NCI-H526 (cell line): ENCODE measurements around the gene CYP2W1.
A peak's percentile ranks its signal among the peaks of the same experiment; 100 is the strongest.

Experiments
- DNase-seq, 2 experiments: peaks; one replicate each; lab custom pipeline; 2025; lab: John Stamatoyannopoulos, UW

Gene CYP2W1

DNA sequence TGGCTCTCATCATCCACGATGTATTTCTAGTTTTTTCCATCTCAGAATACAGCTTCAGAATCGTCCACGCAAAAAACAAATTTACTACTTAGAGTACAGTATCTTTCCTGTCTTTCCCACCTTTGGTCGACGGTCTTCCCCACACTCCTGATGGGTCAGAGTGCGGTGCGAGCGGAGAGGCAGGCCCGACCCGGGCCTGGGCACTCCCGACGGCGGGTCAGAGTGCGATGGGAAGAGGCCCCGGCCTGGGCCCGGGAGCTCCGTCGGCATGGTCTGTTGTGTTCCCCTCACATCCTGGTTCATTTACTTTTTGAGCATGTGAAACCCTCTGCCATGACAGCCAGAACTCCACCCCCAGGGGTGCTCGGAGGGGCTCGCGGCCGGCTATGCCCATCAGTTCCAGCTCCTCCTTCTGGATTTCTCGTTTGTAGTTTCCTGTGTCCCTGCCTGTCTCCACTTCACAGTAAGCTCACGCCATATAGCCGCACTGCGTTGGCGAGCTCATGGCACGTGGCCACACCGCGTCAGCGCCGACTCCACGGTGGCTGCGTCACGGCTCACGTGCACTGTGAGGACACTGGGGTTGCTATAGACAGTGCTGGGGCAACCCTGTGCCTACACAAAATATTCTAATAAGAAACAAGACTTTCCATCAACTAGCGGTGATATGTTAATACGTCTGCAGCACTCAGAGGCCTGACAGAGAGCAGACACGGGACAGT is 15.5 kb upstream of the CYP2W1 start:
- DNase-seq: no peak

DNA sequence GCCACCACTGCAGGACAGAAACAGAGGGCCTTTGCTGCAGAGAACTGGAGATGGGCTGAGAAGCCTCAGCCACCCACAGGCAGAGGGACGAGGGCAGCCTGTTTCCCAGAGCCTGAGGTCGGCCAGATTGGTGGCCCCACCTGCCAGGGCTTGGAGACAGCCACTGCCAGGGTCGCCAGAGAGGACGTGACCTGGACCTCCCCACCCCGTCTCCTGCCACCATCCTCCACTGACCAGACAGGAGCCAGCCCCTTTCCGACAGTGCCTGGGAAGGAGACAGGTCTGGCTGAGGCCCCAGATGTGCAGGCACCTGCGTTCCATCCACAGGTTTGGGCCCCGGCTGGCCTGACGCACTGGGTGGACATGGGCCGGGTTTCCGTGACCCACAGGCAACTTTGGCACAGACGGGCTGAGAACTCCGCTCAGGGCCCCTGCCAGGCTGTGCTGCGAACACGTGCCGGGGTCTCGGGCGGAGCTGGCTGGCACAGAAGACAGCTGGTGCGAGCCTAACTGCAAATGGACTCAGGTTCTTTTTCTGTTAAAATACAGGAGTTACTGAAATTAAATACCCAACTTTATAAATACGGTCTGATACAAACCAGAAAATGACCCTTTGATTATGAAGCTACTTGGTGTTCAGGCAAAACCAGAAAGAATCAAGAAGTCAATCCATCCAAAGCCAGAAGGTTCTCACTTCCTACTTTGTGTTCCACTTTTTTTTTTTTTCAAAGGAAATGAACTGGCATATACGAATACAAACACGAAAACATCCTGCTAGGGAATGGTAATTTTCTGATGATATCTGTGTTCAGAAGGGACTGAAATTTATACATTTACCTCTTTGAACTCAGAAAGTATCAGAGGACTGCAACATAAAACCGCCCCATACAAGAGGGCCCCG is 14.5 kb upstream of the CYP2W1 start:
- DNase-seq: no peak

DNA sequence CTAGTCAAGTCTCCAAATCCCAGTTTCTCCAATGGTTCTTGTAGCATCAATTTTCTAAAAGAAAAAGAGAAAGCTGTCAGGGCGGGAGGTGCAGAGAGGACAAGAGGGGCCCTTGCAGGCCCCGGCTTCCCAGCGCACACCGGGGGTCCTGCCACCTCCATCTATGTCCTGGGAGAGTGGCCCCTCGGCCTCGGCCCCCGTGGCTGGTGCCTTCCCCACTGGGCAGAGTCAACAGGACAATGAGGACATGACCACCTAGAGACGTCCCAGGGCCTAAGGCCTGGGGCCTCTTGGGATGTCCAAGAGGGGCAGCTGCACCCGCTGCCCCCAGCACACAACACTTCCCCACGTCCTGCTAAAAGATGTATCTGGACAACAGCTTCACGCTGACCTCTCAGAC is 13.6 kb upstream of the CYP2W1 start:
- DNase-seq: no peak

DNA sequence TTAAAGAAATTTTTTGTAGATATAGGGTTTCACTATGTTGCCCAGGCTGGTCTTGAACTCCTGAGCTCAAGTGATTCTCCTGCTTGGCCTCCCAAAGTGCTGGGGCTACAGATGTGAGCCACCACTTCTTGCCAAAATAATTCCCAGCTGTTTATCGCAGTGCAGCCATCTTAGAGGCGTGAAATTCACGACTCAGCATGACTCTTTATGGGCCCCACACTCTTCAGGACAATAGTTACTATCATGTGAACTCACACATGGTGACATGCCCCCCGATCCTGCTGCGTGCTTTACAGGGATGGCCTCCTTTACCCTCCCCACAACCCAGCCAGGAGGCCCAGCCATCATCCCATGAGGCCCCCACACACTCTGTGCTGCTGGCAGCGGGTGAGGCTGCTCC is 12.2 kb upstream of the CYP2W1 start:
- no peak for DNase-seq

DNA sequence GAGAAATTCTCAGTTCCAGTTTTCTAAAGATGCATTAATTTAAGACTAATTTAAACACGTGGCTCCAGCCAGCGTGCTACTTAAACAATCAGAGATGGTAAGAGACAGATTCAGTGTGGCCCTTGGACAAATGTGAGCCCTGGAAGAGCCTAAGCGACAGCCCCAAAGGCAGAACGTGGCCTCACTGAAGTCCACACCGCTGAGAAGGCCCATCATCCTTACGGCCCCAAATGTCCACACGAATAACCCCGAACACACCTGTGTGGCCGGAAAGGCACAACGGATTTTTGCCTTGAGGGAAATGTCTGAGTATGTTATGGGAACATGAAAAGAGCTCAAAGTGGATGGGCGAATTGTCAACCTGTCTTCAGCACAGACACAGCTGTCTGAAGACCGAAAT is 10.9 kb upstream of the CYP2W1 start:
- DNase-seq: no peak

DNA sequence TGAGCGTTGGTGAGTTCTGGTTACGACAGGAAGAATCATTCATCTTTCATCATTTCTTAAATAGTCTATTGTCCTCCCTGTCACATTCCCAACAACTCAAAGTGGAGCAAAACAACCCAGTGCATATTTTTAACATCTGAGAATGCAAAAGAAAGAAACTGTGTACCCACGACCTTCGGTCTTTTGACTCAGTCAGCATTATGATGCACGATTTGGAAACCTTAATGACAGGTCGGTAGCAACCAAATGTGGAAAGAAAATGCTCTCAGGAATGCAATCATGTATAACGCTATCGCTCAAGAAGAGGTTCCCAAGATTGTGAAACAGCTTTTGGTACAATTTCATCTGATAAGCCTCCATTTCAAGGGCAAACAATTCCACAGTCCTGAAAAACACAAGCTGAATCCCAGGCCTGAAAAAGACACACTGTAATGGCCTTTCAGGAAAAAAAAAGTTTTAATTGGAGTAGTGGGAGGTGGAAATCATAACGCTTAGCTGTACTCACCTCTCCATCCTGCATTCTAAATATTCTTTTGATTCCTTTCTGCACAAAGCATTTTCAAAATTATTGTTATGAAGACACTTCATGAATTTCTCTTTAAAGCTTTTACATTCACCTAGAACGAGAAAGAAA is 10.2 kb upstream of the CYP2W1 start:
- no peak for DNase-seq

DNA sequence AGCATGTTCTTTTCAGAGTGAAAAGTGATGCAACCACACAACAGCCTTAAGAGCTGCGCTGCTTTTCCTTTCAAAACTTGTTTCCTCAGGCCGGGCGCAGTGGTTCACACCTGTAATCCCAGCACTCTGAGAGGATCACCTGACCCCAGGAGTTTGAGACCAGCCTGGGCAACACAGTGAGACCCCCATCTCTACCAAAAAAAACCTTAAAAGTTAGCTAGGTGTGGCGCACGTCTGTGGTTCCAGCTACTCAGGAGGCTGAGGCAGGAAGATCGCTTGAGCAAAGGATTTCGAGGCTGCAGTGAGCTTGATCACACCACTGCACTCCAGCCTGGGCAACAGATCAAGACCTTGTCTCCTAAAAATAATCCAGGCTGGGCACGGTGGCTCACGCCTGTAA is 9.7 kb upstream of the CYP2W1 start:
- no peak for DNase-seq

DNA sequence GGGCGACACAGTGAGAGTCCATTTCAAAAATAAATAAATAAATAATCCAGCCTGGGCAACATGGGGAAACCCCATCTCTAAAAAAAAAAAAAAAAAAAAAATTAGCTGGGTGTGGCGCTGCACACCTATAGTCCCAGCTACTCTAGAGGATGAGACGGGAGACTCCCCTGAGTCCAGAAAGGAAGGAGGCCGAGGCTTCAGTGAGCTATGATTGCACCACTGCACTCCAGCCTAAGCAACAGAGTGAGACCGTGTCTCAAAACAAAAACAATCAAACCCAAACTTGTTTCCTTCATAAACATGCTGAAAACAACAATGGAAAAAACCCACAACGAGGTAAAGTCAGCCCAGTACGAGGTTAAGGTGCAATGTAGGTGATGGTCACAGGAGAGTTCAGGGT is 8.8 kb upstream of the CYP2W1 start:
- DNase-seq: no peak

DNA sequence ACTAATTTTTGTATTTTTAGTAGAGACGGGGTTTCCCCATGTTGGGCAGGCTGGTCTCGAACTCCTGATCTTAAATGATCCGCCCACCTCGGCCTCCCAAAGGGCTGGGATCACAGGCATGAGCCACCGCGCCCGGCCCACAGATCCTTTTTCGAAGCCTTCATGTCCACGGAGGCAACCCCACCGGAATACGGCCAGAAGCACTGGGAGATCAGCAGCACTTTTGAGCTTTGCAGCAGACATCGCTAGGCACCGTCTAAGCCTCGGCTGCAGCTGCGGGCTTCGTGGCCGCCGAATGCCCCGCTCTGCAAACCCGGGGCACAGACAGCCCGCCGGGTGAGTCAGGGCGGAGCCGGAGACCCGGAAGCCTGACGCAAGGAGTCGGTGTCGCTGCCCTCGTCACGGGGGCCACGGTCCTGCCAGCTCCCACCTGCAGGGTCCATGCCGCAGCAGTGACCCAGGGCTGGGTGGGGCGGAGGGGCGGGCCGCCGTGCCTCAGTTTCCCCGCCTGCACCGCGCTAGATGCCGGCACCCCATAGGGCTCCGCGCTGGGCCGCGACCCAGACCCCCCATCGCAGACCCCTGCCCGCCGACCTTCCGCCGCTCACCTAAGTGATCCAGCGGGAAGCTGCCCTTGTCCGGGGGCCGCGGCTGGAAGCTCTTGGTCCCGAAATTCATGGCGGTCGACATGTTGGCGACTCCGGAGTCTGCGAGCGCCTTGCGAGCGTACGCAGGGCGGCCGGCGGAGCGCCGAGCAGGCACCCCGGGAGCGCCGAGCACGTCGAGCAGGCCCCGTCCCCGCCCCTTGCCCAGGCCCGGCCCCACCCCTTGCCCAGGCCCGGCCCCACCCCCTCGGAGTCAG is 7.9 kb upstream of the CYP2W1 start, which contains the start of gene COX19:
Gene COX19, minus strand, starts transcription at position 730 of the 862 bp plus-strand sequence. Its CDS starts 40 bp downstream, at position 690.
- peak; percentile 42 to 93 for DNase-seq

DNA sequence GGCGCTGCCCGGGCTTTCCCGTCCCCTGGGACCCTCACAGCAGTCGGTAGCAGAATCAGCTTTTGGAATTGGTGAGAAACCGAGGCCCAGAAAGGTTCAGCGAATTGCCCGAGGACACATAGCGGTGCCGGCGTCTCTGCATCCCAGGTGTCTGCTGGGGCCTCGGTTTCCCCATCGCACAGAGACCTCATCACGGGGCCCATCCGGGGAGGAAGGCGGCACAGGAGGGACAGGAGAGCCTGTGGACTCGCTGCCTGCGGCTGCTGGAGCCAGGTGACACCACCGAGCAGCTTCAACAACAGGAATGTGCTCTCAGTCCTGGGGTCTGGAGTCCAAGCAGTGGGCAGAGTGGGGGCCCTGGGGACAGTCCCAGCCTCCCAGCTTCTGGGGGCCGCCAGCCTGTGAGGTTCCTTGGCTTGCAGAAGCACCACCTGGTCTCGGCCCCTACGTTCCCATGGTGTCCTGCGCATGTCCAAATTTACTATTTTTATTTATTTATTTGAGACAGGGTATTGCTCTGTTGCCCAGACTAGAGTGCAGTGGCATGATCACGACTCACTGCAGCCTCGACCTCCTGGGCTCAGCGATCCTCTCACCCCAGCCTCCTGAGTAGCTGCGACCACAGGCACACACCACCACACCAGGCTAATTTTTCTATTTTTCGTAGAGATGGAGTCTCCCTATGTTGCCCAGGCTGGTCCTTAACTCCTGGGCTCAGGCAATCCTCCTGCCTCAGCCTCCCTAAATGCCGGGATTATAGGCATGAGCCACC is 7.1 kb upstream of the CYP2W1 start:
- DNase-seq: no peak

DNA sequence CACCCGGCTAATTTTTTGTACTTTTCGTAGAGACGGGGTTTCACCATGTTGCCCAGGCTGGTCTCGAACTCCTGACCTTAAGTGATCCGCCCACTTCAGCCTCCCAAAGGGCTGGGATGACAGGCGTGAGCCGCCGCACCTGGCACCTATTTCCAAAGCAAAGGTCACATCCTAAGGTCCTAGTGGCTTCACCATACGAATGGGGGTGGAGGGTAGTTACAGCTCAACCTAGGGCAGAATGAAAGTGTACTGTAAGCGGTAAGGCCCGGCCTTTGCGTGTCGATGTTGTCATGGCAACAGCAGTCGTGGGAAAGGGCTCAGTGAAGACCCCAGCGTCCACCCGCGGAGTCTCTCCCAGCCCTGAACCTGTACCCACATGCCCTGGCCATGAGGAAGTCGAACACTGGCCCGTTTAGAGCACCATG is 6.1 kb upstream of the CYP2W1 start:
- DNase-seq: no peak

DNA sequence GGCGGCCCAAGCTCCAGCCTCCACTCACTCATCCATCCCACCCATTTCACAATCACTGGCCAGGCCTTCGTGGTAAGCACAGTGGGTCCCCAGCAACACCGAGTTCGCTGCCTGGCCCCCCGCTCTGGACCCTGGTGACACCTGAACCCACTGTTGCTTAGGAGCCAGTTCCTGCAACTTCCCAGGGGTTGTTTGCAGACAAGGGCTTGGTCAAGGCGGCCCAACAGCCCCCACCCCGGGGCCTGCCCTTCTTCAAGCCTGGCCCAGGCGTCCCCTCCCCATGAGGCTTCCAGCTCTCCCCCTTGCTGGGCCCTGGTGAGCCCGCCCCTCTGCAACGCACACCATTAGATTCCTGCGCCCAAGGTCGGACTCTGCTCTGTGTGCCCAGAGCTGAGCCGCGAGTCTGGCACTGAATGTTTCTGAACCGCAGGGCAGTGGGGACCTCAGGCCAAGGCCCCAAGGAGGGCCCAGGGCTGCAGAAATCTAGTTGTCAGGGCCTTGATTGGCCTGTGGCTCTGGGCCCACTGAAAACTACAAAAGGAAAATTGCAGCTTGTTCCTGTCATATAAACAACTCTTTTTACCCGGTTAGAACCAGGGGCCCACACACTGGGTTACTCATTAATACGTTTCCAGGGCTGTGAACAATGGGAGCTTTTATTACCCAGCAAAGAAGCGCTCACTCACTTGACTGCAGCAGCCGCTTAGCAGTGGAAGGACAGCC is 5.5 kb upstream of the CYP2W1 start:
- peak; percentile 88 to 92 for DNase-seq

DNA sequence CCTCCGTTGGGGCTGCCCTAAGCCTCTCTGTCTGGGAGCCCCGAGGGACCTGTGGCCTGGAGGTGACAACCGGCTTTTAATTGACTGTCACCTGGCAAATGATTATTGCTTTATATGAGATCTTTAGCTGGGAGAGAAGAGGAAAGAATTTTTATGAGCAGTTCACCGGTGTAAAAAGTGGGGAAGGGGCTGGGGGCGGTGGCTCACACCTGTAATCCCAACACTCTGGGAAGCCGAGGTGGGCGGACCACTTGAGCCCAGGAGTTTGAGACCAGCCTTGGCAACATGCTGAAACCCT is 5.0 kb upstream of the CYP2W1 start:
- no peak for DNase-seq

DNA sequence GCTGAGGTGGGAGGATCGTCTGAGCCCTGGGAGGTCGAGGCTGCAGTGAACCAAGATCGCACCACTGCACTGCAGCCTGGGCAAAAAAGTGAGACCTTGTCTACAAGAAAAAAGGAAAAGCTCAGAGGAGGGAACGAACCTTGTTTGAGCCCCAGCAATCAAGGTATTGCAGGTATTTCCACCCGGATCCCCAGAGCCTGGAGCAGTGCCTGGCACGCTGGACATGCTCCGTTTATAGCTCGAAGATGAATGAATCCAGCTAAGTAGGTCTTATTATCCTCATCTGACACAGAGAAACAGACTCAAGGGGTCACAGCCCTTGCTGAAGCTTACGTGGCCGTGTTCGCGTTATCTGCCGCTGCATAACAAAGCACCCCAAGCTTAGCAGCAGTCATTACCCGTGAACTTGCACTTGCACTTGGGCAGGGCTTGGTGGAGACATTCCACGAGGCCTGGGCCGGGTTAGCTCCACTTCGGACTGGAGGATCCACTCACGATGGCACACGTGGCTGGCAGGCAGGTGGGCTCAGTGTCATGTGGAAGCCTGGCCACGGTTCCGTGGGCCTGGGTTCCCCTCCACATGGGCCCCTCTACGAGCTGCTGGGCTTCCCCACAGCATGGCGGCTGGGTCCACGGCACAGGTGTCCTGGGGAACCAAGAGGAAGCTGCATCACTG is 4.4 kb upstream of the CYP2W1 start:
- DNase-seq: no peak

DNA sequence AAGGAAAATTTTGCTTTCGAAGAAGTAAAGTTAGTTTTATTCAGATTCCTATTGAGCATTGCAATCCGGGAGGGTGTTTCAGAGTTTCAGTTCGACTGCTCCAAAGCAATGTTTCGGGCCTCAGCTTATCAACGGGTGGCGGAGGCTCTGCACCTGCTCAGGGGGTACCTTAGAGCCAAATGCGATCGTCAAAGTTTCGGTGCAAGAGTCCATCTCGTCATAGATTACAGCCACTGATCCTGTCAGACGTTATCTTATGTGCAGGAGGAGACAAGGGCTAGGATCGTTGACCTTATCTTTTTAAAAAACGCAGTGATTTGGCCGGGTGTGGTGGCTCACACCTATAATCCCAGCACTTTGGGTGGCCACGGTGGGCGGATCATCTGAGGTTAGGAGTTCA is 3.8 kb upstream of the CYP2W1 start:
- no peak for DNase-seq

DNA sequence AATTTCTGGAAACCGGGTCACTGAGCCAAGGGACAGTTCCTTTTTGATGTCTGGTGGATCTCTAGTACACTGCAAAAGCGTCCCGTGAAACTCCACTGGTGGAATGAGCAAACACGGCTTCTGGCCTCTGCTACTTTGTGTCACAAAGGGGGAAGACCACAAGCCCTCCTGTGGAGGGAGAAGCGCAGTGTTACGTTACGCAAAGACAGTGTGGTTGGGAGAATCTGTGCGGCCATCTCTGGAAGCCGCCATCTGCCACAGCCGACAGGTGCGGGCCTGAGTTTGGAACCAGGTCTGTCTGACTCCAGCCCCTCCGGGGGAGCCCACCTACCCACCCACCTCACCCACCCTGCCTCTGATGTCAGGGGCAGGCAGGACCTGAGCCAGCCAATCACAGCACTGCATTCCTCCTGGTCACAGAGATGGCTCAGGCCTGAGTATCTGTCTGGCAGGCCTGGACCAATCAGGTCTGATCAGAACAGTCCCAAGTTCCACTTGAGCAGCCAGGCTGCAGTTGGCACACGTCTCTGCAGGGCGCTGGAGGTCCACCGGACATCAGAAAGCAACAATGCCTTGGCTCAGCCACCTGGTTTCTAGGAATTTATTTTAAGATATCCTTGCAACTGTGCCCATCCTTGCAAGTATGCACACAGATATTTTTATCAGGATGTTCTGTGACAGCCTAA is 3.0 kb upstream of the CYP2W1 start:
- DNase-seq: peak in 1 of 2 experiments; percentile 31

DNA sequence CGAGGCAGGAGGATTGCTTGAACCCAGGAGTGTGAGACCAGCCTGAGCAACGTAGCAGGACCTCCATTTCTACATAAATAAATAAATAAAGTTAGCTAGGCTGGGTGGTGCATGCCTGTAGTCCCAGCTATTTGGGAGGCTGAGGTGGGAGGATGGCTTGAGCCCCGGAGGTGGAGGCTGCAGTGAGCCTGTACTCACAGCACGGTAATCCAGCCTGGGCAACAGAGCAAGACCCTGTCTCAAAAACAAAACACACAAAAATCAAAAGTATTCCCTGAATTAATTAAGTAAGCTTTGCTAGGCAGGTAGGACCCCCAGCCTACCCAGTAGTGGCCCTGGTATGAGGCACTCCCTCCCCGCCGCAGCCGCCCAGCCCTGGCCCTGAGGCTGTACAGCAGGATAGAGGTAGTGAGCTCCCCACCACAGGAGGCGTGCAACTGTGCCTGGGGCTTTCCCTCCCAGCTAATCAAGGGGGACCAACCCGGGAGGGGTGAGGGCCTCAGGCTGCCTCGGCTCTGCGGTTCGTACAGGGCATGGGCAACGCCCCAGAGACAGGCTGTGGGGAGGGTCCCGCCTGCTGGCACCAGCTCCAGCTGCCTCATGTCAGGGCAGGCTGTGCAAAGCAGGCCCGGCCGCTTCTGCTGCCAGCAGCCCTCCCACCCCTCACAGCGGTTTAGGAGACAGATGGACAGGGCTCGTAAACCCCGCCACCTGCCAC is 1.0 kb upstream of the CYP2W1 start:
- DNase-seq: peak; percentile 42 to 83

DNA sequence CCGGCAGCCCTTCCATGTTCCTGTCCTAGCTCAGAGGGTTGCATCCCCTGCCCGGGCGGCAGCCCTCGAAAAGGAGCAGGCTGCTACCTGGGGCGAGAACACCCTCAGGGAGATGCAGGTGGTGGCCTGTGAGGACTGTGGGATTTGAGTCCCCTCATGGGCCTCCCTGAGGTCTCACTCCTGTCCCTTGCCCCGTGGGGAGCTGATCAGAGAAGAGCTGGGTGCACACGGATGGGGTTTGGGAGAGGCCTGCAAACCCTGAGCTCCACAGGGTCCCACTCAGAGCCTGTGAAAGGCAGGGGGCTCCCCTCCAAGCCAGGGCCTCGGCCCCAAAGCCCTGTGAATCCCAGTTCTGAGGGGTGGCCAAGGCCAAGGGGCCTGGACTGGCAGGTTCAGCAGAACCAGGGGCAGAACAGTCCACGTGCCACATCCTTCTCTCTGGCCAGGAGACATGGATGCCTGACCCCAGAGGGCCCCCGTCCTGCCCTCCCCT is 424 bp upstream of the CYP2W1 start:
- no peak for DNase-seq
